ENCODE results near the gene KCTD3. TPM values are rescaled to one million over a fixed set of nuclear protein-coding genes. Genes with fewer than 3 reads are reported as not detected.

The KCTD3 gene
- total RNA-seq, 4 donors from 2014 or later = 62.4 to 99.8 (median 82.0) TPM

DNA sequence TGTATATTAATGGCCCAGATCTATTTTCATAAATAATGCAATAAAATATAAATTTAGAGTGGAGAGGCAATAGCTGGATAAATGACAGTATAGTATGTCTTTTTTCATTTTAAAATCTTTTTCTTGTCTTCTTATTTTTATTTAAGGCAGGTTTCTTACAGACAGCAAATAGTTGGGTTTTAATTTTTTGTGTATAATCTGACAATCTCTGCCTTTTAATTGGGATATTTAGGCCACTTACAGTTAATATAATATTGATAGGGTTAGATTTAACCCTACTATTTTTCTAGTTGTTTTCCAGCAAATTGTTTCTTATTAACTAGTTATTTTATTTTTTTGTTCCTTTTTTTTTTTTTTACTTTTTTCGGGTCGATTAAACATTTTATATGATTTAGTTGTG is 23.3 kb upstream of the KCTD3 start:
- TF ChIP-seq POLR2A (IDR thresholded peaks at IDR 0.05) = no peak
- no peak for TF ChIP-seq EP300 (IDR thresholded peaks at IDR 0.05)
- TF ChIP-seq, protein P1, sequence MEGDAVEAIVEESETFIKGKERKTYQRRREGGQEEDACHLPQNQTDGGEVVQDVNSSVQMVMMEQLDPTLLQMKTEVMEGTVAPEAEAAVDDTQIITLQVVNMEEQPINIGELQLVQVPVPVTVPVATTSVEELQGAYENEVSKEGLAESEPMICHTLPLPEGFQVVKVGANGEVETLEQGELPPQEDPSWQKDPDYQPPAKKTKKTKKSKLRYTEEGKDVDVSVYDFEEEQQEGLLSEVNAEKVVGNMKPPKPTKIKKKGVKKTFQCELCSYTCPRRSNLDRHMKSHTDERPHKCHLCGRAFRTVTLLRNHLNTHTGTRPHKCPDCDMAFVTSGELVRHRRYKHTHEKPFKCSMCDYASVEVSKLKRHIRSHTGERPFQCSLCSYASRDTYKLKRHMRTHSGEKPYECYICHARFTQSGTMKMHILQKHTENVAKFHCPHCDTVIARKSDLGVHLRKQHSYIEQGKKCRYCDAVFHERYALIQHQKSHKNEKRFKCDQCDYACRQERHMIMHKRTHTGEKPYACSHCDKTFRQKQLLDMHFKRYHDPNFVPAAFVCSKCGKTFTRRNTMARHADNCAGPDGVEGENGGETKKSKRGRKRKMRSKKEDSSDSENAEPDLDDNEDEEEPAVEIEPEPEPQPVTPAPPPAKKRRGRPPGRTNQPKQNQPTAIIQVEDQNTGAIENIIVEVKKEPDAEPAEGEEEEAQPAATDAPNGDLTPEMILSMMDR (IDR thresholded peaks at IDR 0.05) = no peak
- WGBS, 2 donors = 97% methylated on average over 2 of the region's 2 CpGs
- no peaks in the 10 kb centered on the region for H3K27me3 ChIP-seq

DNA sequence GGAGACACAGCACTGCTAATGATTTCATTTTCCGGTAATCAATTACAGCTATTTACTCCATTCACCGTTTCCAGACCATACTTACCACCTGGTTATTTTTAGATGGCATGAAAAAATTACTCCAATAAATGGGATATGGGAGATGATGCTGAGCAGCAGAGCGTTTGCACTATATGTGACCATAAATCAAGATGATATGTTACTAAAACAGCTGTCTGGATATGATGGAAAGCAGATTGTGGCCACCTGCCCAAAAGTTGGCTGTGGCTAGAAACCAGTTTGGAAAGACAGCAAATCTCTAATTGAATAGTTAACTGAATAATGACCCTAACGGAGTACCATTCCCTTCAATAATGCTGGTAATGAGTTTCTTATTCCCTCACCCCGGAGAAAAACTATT is 22.5 kb upstream of the KCTD3 start:
- Histone ChIP-seq H3K36me3 (no peaks in the 10 kb centered on the region), H3K4me1 (no peaks in the 10 kb centered on the region), H3K4me3 (no peak overlapping the region), H3K27me3 (no peaks in the 10 kb centered on the region), H3K9me3 (peaks cover 0 to 10% (median 0%) of the 10 kb centered on the region in 4 donors), H3K27ac (no peak overlapping the region)
- 86 to 93% methylated on average over 5 of the region's 5 CpGs for WGBS, 2 donors
- no peak for DNase-seq (ENCODE audit: low spot score in 2 of 2)
- TF ChIP-seq, protein P1 (IDR thresholded peaks at IDR 0.05) = no peak
- no peak for TF ChIP-seq EP300 (IDR thresholded peaks at IDR 0.05)
- TF ChIP-seq POLR2A (IDR thresholded peaks at IDR 0.05) = no peak

More for the DNA sequence above, 23.3 kb upstream of the KCTD3 start:
- Histone ChIP-seq H3K9me3 (peaks cover 0 to 10% (median 0%) of the 10 kb centered on the region in 4 donors), H3K4me3 (no peak overlapping the region), H3K27ac (no peak overlapping the region), H3K4me1 (no peaks in the 10 kb centered on the region), H3K36me3 (no peaks in the 10 kb centered on the region)
- DNase-seq (ENCODE audit: low spot score in 2 of 2) = no peak

DNA sequence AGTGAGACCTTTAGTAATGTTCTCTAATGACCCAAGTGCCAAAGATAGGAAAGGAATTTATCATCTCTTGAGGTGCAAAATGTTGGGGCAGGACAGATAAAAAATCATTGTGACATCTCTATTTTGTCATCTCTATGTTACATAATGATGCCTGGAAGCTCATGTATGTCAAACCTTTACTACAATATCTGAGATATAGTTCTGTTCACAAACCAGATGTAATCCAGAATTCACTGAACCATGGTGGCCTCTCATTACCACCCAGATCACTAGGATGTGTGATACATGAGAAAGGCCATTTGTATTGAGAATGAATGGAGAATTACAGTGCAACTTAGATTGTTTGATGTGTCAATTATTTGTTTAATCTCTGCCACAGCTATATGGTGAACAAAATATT is 22.0 kb upstream of the KCTD3 start:
- H3K27me3 ChIP-seq = no peaks in the 10 kb centered on the region
- no peak for DNase-seq (ENCODE audit: low spot score in 2 of 2)
- H3K4me3 ChIP-seq = no peak overlapping the region
- no peak for TF ChIP-seq EP300 (IDR thresholded peaks at IDR 0.05)
- TF ChIP-seq, protein P1 (IDR thresholded peaks at IDR 0.05) = no peak
- TF ChIP-seq POLR2A (IDR thresholded peaks at IDR 0.05) = no peak
- no peak overlapping the region for H3K27ac ChIP-seq
- no peaks in the 10 kb centered on the region for H3K4me1 ChIP-seq
- no peaks in the 10 kb centered on the region for H3K36me3 ChIP-seq
- peaks cover 0 to 10% (median 0%) of the 10 kb centered on the region in 4 donors for H3K9me3 ChIP-seq

DNA sequence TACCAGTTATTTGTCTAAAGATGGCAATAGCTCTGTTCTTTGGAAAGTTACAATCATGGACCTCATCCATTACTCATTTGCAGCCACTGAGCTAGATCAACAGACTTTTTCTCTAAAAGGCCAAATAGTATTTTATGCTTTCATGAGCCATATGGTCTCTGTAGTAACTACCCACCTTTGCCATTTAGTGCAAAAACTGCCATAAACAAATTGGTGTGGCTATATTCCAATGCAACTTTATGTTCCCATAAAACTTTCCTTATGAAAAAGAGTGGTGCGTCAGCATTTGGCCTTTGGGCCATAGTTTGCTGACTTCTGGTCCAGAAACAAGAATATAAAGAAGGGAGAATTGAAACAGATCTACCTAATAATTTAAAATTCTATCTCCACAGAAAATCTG is 20.1 kb upstream of the KCTD3 start:
- Histone ChIP-seq H3K27ac (no peak overlapping the region), H3K27me3 (no peaks in the 10 kb centered on the region), H3K4me3 (no peak overlapping the region), H3K4me1 (no peaks in the 10 kb centered on the region), H3K36me3 (no peaks in the 10 kb centered on the region), H3K9me3 (peaks cover 0 to 14% (median 0%) of the 10 kb centered on the region in 4 donors)
- no peak for TF ChIP-seq EP300 (IDR thresholded peaks at IDR 0.05)
- TF ChIP-seq POLR2A (IDR thresholded peaks at IDR 0.05) = no peak
- TF ChIP-seq, protein P1 (IDR thresholded peaks at IDR 0.05) = no peak
- WGBS, 2 donors = 79 to 84% methylated on average over 1 of the region's 1 CpG
- DNase-seq (ENCODE audit: low spot score in 2 of 2) = no peak

DNA sequence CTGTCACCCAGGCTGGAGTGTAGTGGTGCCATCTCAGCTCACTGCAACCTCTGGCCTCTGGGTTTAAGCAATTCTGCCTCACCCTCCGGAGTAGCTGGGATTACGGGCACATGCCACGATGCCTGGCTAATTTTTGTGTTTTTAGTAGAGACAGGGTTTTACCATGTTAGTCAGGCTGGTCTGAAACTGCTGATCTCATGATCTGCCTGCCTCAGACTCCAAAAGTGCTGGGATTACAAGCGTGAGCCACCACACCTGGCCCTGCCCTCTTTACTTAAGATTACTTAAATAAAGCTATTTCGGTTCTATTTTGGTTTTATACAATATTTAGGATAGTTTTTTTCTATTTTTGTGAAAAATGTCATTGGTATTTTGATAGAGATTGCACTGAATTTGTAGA is 15.3 kb upstream of the KCTD3 start:
- 91 to 93% methylated on average over 5 of the region's 5 CpGs for WGBS, 2 donors
- Histone ChIP-seq H3K9me3 (peaks cover 0 to 27% (median 3%) of the 10 kb centered on the region in 4 donors), H3K36me3 (no peaks in the 10 kb centered on the region), H3K4me1 (no peaks in the 10 kb centered on the region), H3K27ac (no peak overlapping the region), H3K27me3 (no peaks in the 10 kb centered on the region), H3K4me3 (no peak overlapping the region)
- DNase-seq (ENCODE audit: low spot score in 2 of 2) = no peak
- TF ChIP-seq, protein P1 (IDR thresholded peaks at IDR 0.05) = no peak
- TF ChIP-seq EP300 (IDR thresholded peaks at IDR 0.05) (no peak), POLR2A (IDR thresholded peaks at IDR 0.05) (no peak)
